ENCODE data around the gene SNAPC1. TPM values are rescaled to one million over a fixed set of nuclear protein-coding genes. Genes with fewer than 3 reads are reported as not detected.

SNAPC1 gene
- total and polyA plus RNA-seq, 10 of the 15 experiments (the other 5 are each of a cell fraction or from before 2014, with no cell fraction given) = 4.5 to 12.0 (median 7.4) TPM

DNA sequence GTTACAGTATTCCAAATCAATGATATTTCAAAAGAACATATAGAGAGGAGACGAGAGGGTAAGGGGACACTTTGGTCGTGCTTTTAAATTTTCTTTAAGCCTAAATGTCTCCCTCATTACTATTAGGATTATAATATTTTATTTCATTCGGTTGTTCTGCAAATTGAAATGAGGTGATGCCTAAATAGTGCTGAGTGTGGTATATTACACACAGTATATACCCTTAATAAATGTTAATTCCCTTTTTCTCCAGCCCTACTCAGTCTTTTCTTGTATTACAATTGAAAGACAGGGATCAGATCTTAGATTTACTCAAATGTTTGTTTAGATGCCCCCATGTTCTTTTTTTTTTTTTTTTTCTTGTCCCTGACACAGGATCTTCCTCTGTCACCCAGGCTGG is 7.7 kb downstream of the SNAPC1 start:
- no peaks in the 10 kb centered on the region for H3K9me3 ChIP-seq (replicated peaks; ENCODE audit: control insufficient read depth, insufficient read depth, low read length)
- in situ Hi-C loops (cut with MboI) (no loop called here), intact Hi-C loops (cut with micrococcal nuclease; ENCODE audit: unreplicated experiment) (no loop called here)
- WGBS (ENCODE audit: insufficient coverage, insufficient replicate concordance, low lambda C conversion rate, missing lambda C conversion rate) = 80% methylated on average over 3 of the region's 3 CpGs
- no TSS peak for BruUV-seq (replicated peaks)
- H3K79me2 ChIP-seq (ENCODE audit: control insufficient read depth, insufficient read depth, low read length) = peaks cover 13% of the 10 kb centered on the region
- H3K4me3 ChIP-seq = no peak overlapping the region
- no peak for FAIRE-seq
- no peaks in the 10 kb centered on the region for H3K4me1 ChIP-seq (ENCODE audit: control insufficient read depth, insufficient read depth, low read length)
- no peak overlapping the region for H2AFZ ChIP-seq (ENCODE audit: control insufficient read depth, low read depth, low read length)
- no peaks in the 10 kb centered on the region for H4K20me1 ChIP-seq (ENCODE audit: control insufficient read depth, insufficient read depth)
- SMC1A ChIA-PET (ENCODE audit: uncharacterized antibody, unreplicated experiment) = no interaction called here
- no peak for ATAC-seq
- H3K9ac ChIP-seq (ENCODE audit: control insufficient read depth, insufficient read depth, low read length) = no peak overlapping the region
- TF ChIP-seq ATF2 (IDR thresholded peaks at IDR 0.05; ENCODE audit: low read length) = no peak
- TF ChIP-seq ZNF24 (IDR thresholded peaks at IDR 0.05) = no peak
- TF ChIP-seq RBBP5 (conservative IDR thresholded peaks at IDR 0.05) = no peak
- TF ChIP-seq KLF5 (IDR thresholded peaks at IDR 0.05; ENCODE audit: partially characterized antibody) = no peak
- TF ChIP-seq NFIC (IDR thresholded peaks at IDR 0.05; ENCODE audit: low read depth, low read length) = no peak
- no peak for TF ChIP-seq WRNIP1 (IDR thresholded peaks at IDR 0.05; ENCODE audit: borderline replicate concordance, low read depth, low read length)
- TF ChIP-seq PML (IDR thresholded peaks at IDR 0.05; ENCODE audit: low read length) = no peak
- TF ChIP-seq SMARCA5 (IDR thresholded peaks at IDR 0.05) = no peak
- no peak for TF ChIP-seq RFX5 (IDR thresholded peaks at IDR 0.05; ENCODE audit: low read depth, low read length)
- no peak for TF ChIP-seq ZNF622 (IDR thresholded peaks at IDR 0.05)
- TF ChIP-seq CBX3 (IDR thresholded peaks at IDR 0.05; ENCODE audit: borderline replicate concordance, low read depth) = no peak
- TF ChIP-seq MYC (IDR thresholded peaks at IDR 0.05; ENCODE audit: insufficient read depth, insufficient read length, insufficient replicate concordance, low read length, severe bottlenecking) = no peak
- TF ChIP-seq JUND (IDR thresholded peaks at IDR 0.05; ENCODE audit: low read depth, low read length) = no peak
- TF ChIP-seq, protein P1, sequence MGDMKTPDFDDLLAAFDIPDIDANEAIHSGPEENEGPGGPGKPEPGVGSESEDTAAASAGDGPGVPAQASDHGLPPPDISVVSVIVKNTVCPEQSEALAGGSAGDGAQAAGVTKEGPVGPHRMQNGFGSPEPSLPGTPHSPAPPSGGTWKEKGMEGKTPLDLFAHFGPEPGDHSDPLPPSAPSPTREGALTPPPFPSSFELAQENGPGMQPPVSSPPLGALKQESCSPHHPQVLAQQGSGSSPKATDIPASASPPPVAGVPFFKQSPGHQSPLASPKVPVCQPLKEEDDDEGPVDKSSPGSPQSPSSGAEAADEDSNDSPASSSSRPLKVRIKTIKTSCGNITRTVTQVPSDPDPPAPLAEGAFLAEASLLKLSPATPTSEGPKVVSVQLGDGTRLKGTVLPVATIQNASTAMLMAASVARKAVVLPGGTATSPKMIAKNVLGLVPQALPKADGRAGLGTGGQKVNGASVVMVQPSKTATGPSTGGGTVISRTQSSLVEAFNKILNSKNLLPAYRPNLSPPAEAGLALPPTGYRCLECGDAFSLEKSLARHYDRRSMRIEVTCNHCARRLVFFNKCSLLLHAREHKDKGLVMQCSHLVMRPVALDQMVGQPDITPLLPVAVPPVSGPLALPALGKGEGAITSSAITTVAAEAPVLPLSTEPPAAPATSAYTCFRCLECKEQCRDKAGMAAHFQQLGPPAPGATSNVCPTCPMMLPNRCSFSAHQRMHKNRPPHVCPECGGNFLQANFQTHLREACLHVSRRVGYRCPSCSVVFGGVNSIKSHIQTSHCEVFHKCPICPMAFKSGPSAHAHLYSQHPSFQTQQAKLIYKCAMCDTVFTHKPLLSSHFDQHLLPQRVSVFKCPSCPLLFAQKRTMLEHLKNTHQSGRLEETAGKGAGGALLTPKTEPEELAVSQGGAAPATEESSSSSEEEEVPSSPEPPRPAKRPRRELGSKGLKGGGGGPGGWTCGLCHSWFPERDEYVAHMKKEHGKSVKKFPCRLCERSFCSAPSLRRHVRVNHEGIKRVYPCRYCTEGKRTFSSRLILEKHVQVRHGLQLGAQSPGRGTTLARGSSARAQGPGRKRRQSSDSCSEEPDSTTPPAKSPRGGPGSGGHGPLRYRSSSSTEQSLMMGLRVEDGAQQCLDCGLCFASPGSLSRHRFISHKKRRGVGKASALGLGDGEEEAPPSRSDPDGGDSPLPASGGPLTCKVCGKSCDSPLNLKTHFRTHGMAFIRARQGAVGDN (IDR thresholded peaks at IDR 0.05) = no peak
- no peak for TF ChIP-seq NFYA (IDR thresholded peaks at IDR 0.05; ENCODE audit: borderline replicate concordance, low read depth, low read length)
- TF ChIP-seq, protein P2, sequence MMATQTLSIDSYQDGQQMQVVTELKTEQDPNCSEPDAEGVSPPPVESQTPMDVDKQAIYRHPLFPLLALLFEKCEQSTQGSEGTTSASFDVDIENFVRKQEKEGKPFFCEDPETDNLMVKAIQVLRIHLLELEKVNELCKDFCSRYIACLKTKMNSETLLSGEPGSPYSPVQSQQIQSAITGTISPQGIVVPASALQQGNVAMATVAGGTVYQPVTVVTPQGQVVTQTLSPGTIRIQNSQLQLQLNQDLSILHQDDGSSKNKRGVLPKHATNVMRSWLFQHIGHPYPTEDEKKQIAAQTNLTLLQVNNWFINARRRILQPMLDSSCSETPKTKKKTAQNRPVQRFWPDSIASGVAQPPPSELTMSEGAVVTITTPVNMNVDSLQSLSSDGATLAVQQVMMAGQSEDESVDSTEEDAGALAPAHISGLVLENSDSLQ (IDR thresholded peaks at IDR 0.05) = no peak
- TF ChIP-seq ETV6 (conservative IDR thresholded peaks at IDR 0.05 in 1 of 2, IDR thresholded peaks at IDR 0.05 in 1 of 2; ENCODE audit: borderline replicate concordance in 1 of 2, low read depth in 1 of 2) = no peak
- no peak for TF ChIP-seq YBX1 (IDR thresholded peaks at IDR 0.05)
- no peak for TF ChIP-seq CHD4 (IDR thresholded peaks at IDR 0.05)
- RAD21 ChIA-PET (ENCODE audit: unreplicated experiment) = interaction anchor here (0.6 kb wide), 1 partner anchor 270 kb away, joined by 3 read pairs; no protein-coding TSS in a partner anchor
- H3K36me3 ChIP-seq (ENCODE audit: control insufficient read depth in 2 of 2, insufficient read depth in 2 of 2, low read length in 1 of 2) = peaks cover 1 to 3% of the 10 kb centered on the region in 2 experiments; a peak in 3 of 4 replicates
- CTCF ChIA-PET = interaction anchor here (1.2 kb wide), 1 partner anchor 68 kb away, joined by 3 read pairs; no protein-coding TSS in a partner anchor
- no peak overlapping the region for H3K4me2 ChIP-seq (ENCODE audit: control insufficient read depth, insufficient read depth)
- POLR2A ChIA-PET = interaction anchor here (0.6 kb wide), 1 partner anchor 446 kb away, joined by 5 read pairs; no protein-coding TSS in a partner anchor
- no peaks in the 10 kb centered on the region for H3K27me3 ChIP-seq (replicated peaks in 1 of 2; ENCODE audit: control insufficient read depth in 2 of 2, insufficient read depth in 2 of 2, low read length in 1 of 2)
- no peak overlapping the region for H3K27ac ChIP-seq (ENCODE audit: control insufficient read depth, insufficient read depth)
- no peak for DNase-seq (ENCODE audit: low read depth, low spot score)

All from GM12878 (cell line).